Mononuclear cell (primary cell): ENCODE measurements around the gene TMEM59. TPM values are rescaled to one million over a fixed set of nuclear protein-coding genes. Genes with fewer than 3 reads are reported as not detected.
"Not testable (repeated sequence)": the region's sequence is repeated elsewhere in the genome, so short reads cannot be mapped to it uniquely, and the experiment has no call there.

Experiments used
- H3K27me3 ChIP-seq: 2 replicates; pipeline ENCODE4 v1.6.0; 2011; ENCODE audit warnings: low read length, control low read depth; ENCODE audit not compliant: insufficient read depth
- H3K4me1 ChIP-seq: 2 replicates; pipeline ENCODE4 v1.5.1; 2011; ENCODE audit warnings: mild to moderate bottlenecking, low read length, control low read depth; ENCODE audit not compliant: insufficient read depth
- H3K4me3 ChIP-seq: 2 replicates; pipeline ENCODE4 v1.5.1; 2011; ENCODE audit warnings: mild to moderate bottlenecking, low read length, moderate library complexity
- H3K9me3 ChIP-seq: 2 replicates; pipeline ENCODE4 v1.5.1; 2011; ENCODE audit warnings: low read depth, mild to moderate bottlenecking, control low read depth, low read length
- total RNA-seq: library from RNA; depleted of rRNA; stranded (reverse); fragments of >200 nt; gene quantifications from one replicate; pipeline ENCODE4 v1.2.3, GENCODE V29; 2012

The TMEM59 gene
- total RNA-seq, 1 donor, result 186 TPM

DNA sequence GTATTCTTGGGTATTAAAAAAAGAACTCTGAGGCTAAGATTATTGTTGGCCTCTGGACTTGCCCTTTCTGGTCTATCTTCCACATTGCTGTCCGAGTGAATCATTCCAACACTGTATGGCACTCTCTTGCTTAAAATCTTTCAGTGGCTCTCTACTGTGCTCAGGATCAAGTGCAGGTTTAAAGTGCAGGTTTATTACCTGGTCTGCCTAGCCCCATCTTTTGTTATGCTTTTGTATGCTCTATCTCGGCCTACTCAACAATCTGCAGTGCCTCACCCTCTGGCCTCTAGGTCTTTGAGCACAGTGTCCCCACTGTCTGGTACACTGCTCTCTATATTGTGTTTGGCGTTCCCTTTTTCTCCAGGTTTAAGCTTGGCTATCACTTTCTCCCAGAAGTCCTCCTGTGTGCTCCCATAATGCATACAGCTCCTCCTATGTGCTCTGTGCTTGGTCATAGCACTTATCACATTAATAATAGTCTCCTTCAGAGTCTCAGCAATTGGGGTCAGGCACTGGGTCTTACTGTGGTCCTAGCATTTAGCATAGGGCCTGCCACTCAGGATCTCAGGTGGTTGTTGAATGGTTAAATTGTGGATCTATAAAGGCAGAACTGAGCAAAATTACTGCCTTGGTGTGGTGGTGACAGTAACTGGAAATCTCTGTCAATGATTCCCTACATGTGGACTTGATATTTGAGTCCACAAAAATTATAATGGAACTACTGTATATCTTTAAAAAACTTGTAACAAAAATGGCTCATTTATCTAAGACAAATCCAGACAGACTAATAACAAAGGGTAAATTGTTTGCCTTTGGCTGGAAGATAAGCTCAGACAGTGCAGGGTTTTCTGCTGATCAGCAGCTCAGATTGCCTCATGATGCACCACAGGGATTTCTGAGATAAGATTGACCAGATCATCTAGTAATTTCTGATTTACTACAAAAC lies 24.4 kb downstream of the TMEM59 start:
- Histone ChIP-seq H3K27me3 (no peaks in the 10 kb centered on the region), H3K4me3 (no peak overlapping the region), H3K9me3 (no peaks in the 10 kb centered on the region)

DNA sequence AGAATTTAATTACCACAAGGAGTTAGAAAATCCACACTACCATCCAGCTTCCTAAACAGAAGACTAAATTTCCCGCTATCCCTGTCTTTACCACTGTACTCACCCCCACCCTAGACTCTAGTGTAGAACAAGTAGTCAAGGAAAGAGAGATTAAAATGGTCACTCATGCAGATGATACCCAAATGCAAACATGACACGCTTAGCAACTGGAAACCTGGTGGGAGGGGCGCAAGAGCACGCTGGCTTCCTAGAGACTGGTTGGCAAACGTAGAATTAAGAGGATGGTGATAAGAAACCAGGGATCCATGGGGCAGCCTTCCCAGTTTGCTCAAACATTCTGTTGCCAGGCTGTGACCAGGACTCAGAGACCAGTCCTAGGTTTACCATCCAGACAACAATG lies 25.2 kb downstream of the TMEM59 start:
- H3K4me1 ChIP-seq, result no peaks in the 10 kb centered on the region
- H3K9me3 ChIP-seq, result no peaks in the 10 kb centered on the region
- no peak overlapping the region for H3K4me3 ChIP-seq
- no peaks in the 10 kb centered on the region for H3K27me3 ChIP-seq

More for the DNA sequence above, 24.4 kb downstream of the TMEM59 start:
- H3K4me1 ChIP-seq, result no peaks in the 10 kb centered on the region

- H3K4me3 ChIP-seq, H3K4me1 ChIP-seq, H3K9me3 ChIP-seq, H3K27me3 ChIP-seq: not testable (repeated sequence)
Measured at GRCh38 chr1:54024811-54025210, 28.2 kb downstream of the TMEM59 start.

GRCh38 chr1:54024358-54024757 lies 28.6 kb downstream of the TMEM59 start:
- H3K4me1 ChIP-seq, result no peaks in the 10 kb centered on the region
- no peak overlapping the region for H3K4me3 ChIP-seq
- H3K27me3 ChIP-seq, result no peaks in the 10 kb centered on the region
- H3K9me3 ChIP-seq, result no peaks in the 10 kb centered on the region

DNA sequence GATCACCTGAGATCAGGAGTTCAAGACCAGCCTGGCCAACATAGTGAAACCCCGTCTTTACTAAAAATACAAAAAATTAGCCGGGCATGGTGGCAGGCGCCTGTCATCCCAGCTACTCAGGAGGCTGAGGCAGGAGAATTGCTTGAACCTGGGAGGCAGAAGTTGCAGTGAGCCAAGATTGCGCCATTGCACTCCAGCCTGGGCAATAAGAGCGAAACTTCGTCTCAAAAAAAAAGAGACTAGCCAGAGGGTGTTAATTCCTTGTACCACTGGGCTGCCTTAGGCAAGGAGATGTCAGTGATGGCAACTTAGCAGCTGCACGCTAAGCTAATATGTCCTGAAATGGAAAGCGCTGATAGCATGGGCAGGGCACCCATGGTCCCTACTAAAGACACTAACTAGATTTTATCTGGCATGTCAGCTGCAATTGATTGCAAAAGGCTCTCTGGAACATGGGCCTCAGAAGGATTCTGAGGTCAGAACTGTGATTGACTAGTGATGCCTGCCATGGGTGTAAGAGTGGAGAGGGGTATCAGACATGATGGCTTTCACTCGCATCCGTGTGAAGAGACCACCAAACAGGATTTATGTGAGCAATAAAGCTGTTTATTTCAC lies 33.3 kb downstream of the TMEM59 start:
- H3K9me3 ChIP-seq, H3K4me3 ChIP-seq, H3K27me3 ChIP-seq, H3K4me1 ChIP-seq: not testable (repeated sequence)

- Histone ChIP-seq H3K4me3 (no peak overlapping the region), H3K9me3 (no peaks in the 10 kb centered on the region), H3K4me1 (no peaks in the 10 kb centered on the region), H3K27me3 (no peaks in the 10 kb centered on the region)
Measured at GRCh38 chr1:54018635-54019034, 34.4 kb downstream of the TMEM59 start.

- no peaks in the 10 kb centered on the region for H3K4me1 ChIP-seq
- H3K4me3 ChIP-seq, result no peak within 1 kb of the TSS
- H3K9me3 ChIP-seq, result no peaks in the 10 kb centered on the region
- no peaks in the 10 kb centered on the region for H3K27me3 ChIP-seq
Measured at GRCh38 chr1:54017979-54018378, 35.0 kb downstream of the TMEM59 start, which contains the start of gene LDLRAD1. Gene LDLRAD1 (minus strand): TSS chr1:54018186. CDS start chr1:54018112, 74 bp downstream.

DNA sequence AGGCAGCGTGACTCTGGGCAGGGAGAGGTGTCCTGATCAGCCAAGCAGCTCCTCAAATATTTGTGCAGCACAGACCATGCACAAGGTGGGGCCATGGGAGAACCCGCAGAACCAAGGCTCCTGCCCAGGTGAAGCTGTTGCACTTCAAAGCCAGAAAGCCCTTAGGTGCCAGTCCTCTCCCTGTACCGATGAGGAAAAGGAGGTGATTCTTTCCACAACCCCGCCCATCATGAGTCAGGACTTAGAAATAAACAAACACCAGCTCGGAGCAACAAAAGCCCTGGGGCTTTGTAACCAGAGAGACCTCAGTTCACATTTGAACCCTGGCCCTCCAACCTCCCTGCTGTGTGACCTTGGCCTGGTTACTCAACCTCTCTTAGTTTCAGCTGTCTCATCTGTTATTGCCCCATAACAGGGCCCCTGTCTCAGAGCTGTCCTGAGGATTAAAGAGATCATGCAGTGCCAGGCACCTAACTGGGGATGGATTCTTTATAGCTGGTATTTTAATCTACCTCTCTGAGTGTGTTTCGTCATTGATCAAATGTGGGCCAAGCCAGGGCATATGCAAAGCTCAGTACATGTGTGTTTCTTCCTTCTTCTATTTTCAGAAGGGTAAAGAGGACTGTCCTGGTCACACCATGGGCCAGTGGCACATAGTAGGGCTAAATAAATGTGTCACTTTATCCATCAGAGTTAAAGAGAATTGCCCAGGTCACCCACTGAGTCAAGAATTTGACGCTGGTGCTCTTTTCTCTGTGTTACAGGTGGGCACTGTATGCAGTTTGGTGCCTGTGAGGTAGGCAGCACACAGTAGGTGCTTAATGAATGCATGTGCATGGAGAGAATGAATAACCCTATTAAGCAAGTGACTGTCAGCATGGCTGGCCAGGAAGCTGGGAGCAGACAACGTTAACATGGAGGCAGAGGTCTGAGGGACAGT lies 36.4 kb downstream of the TMEM59 start:
- H3K9me3 ChIP-seq, result no peaks in the 10 kb centered on the region
- H3K4me1 ChIP-seq, result no peaks in the 10 kb centered on the region
- no peak overlapping the region for H3K4me3 ChIP-seq
- no peaks in the 10 kb centered on the region for H3K27me3 ChIP-seq

GRCh38 chr1:54014009-54014629 lies 38.9 kb downstream of the TMEM59 start:
- no peaks in the 10 kb centered on the region for H3K4me1 ChIP-seq
- H3K4me3 ChIP-seq, result no peak overlapping the region
- H3K9me3 ChIP-seq, result no peaks in the 10 kb centered on the region
- no peaks in the 10 kb centered on the region for H3K27me3 ChIP-seq

DNA sequence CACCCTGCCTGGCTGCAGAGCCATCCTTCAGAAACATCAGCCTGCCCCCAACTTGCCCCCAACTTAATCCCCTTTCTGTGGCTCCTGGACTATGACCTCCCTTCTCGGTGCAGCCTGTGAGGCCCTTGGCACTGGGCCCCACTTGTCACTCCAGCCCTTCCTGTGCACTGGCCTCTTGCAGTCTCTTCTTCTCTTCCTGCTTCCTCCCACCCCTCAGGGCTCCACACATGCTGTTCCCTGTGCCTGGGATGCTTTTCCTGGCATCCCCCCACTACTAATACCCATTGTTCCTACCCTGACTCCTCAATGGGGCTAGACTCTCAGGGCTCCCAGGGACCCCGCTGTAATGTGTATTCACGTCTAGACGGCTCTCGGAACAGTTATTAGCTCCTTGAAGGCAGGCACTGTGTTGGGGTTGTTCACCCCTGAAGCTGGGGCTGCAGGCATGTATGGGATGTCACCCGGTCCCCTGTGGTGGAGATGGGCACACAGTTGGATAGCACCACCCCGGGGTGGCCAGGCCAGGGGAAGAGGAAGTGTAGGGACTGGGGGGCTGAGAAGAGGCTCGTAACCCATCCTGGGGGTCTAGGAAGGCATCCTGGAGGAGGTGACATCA lies 39.5 kb downstream of the TMEM59 start:
- Histone ChIP-seq H3K4me3 (no peak overlapping the region), H3K9me3 (no peaks in the 10 kb centered on the region), H3K27me3 (no peaks in the 10 kb centered on the region), H3K4me1 (no peaks in the 10 kb centered on the region)

GRCh38 chr1:54012863-54013262 lies 40.1 kb downstream of the TMEM59 start:
- Histone ChIP-seq H3K9me3 (no peaks in the 10 kb centered on the region), H3K4me3 (no peak overlapping the region), H3K27me3 (no peaks in the 10 kb centered on the region), H3K4me1 (no peaks in the 10 kb centered on the region)

DNA sequence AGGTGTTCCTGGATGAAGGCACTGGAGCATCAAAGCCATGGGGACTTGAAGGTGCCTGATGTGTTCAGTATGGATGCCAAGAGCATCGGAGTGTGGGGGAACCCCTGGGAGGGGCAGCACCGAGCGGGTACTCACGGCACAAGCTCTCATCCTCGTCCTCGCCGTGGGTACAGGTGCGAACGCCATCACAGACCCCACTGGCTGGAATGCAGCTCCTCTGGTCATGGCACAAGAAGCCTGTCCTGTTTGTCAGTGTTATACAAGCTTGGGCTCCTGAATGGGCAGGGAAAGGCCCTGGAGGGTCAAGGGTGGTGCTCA lies 41.0 kb downstream of the TMEM59 start:
- H3K27me3 ChIP-seq, result no peaks in the 10 kb centered on the region
- no peaks in the 10 kb centered on the region for H3K9me3 ChIP-seq
- no peak overlapping the region for H3K4me3 ChIP-seq

DNA sequence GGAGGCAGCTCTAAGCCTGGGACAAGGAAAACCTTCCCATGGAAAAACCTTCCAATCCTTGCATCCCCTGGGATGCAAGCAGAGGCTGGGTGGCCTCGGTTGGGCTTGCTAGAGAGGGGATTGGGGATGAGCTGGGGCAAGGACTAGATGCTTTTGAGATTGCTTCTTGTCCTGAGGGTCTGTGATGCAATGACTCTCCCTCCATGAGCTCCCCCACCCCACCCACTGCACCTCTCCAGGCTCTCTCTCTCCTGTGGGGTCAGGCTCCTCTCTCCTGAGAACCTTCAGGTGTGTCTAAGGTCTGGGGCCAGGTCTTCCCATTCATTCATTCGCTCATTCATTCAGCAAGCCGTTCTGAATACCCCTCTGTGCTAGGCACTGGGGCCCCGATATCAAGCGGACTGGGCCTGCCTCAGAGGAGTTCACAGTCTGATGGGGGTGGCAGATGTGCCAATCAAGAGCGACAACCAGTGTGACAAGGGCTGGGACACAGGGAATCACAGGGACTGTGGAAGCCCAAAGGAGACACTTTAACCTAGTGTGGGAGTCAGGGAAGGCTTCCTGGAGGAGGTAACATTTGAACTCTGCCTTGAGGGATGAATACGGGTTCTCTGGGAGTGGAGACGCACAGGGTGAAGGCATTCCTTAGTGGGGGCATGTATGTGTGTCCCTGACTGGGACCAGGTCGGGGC lies 41.5 kb downstream of the TMEM59 start:
- H3K27me3 ChIP-seq, result no peaks in the 10 kb centered on the region
- H3K9me3 ChIP-seq, result no peaks in the 10 kb centered on the region
- no peak overlapping the region for H3K4me3 ChIP-seq
- no peaks in the 10 kb centered on the region for H3K4me1 ChIP-seq

More for the DNA sequence above, 41.0 kb downstream of the TMEM59 start:
- no peaks in the 10 kb centered on the region for H3K4me1 ChIP-seq
